Stimulated activated CD4-positive, alpha-beta T cell treated with anti-CD3 and anti-CD28 coated beads, TNF-alpha, amount 100 ng/mL, for 24 hours (primary cell): ENCODE measurements around the gene NOTCH3.

Source experiments
- DNase-seq, 3 experiments: peaks; one replicate each; pipeline ENCODE4 v3.0.0-alpha.2; 2020; ENCODE audit warnings: low read depth in 3 of 3

Gene NOTCH3

DNA sequence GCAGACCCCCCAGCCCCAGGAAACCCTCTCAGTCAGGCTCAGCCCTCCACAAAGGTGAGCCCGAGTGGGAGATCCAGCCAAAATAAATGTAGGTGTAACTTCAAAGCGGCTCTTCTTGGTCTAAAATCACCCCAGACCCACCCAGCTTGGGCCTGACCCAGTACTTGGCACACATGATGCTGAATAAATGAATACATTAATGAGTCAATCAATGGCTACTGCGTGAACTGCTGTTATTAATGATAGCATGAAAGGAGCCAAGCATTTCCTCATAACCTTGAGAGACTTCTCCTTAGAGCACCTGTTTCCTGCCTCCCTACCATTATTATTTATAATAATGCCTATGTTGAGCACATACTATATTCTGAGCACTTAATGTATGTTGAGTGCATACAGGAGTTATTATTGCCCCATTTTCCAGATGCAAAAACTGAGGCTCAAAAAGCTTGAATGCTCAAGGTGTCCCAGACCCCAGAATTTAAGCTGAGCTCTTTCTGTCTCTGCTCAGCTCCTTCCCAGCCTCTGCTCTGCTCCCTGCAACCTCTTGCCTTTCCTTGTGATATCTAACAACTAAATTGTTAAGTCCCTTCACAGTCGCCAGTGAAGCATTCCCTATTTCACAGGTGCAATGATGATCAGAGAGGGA lies 4.3 kb downstream of the NOTCH3 start:
- no peak for DNase-seq

DNA sequence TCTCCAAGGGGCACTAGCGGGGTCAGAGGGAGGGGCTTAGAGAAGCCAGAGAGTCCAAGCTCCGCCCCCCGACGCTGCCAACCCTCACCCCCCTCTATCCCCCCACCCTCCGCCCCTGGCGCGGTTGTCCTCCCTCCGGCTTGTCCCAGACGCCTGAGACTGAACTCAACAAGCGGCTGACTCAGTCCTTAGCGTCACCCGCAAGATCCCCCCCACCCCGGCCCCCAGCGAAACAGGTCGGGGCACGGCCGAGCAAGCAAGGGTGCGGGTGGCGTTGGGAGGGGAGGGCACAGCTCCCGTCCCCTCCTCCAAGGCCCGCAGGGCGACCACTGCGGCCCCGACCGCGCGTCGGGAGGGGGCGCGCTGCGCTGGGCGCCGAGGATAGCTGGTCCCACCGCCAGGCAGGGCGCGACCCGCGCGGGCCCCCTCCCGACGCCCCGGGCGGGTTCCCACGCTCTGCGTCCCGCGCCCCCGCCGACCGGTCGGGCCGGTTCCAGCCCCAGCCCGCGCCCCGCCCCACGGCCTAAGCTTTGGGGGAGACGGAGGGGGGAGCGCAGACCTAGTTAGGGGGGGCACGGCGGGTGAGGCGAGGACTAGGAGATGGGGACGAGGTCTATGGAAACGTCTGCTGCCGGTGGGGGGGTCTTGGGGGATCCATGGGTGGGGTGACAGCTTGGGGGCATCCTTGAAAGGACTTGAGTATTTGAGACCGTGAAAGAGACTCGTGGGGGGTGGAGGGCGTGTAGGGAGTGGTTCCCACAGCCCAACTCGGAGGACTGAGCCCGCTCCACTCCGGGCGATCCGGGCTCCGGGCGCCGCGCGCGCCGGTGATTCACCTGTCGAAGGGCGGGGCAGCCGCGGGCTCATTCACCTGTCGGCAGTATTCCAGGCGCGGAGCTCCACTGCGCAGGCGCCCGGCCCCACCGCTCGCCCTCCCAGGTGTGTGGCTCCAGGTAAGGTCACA lies 5.1 kb downstream of the NOTCH3 start:
- no peak for DNase-seq

DNA sequence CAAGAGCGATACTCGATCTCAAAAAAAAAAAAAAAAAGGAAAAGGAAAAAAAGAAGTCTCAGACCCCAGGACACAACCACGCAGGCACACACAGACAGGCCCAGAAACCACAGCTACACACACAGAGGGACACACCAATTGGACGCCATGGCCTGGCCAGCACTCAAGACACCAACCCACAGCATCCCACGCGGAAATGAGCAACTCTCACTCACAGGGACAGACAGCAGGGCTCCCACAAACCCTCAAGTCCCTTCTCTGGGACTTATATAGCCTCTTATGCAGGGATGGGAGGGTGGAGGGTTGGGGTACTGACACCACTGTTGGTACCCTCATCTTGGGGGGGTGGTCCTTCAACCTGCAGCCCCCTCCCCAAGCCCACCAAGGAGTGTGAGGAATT lies 5.9 kb downstream of the NOTCH3 start:
- DNase-seq: no peak

DNA sequence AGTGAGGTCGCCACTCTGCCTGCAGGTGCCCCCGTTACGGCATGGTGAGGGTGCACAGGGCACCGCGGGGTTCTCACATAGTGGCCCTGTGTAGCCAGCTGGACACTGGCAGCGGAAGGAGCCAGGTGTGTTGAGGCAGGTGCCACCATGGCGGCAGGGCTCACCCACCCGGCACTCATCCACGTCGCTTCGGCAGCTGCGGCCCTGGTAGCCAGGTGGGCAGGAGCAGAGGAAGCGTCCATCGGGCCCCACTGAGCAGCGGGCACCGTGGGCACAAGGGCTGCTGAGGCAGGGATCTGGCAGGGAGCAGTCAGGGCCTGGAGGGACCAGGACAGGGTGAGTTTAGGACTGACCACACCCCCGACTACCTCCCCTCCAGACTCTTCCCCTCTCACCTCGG lies 8.8 kb downstream of the NOTCH3 start:
- no peak for DNase-seq

DNA sequence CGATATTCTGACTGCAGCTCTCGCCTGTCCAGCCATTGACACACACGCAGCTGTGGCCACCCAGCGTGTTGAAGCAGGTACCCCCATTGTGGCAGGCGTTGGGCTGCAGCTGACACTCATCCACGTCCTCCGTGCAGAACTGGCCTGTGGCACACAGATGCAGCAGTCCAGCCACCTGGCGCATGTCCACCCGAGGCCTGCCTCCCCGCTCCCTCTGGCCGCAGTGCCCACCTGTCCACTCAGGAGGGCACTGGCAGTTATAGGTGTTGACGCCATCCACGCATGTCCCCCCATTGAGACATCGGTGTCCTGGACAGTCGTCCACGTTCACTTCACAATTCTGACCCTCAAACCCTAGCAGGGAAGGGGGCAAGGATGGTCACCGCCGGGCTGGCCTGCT lies 9.3 kb downstream of the NOTCH3 start:
- DNase-seq: no peak

DNA sequence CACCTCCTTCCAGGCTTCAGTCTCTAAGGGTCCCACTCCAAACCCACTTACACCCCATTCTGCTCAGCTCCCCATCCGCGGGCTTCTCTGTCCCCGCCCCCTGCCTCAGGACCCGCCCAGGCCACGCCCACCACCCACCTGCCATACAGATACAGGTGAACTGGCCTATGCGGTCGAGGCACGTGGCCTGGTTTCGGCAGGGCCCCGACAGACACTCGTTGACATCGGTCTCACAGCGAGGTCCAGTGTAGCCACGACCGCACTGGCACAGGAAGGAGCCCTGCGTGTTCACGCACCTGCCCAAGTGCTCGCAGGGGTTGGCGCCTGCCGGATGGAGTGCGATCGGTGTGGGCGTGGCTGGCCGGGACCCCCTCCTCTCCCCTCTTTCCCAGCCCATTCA lies 11.9 kb downstream of the NOTCH3 start:
- DNase-seq: no peak

DNA sequence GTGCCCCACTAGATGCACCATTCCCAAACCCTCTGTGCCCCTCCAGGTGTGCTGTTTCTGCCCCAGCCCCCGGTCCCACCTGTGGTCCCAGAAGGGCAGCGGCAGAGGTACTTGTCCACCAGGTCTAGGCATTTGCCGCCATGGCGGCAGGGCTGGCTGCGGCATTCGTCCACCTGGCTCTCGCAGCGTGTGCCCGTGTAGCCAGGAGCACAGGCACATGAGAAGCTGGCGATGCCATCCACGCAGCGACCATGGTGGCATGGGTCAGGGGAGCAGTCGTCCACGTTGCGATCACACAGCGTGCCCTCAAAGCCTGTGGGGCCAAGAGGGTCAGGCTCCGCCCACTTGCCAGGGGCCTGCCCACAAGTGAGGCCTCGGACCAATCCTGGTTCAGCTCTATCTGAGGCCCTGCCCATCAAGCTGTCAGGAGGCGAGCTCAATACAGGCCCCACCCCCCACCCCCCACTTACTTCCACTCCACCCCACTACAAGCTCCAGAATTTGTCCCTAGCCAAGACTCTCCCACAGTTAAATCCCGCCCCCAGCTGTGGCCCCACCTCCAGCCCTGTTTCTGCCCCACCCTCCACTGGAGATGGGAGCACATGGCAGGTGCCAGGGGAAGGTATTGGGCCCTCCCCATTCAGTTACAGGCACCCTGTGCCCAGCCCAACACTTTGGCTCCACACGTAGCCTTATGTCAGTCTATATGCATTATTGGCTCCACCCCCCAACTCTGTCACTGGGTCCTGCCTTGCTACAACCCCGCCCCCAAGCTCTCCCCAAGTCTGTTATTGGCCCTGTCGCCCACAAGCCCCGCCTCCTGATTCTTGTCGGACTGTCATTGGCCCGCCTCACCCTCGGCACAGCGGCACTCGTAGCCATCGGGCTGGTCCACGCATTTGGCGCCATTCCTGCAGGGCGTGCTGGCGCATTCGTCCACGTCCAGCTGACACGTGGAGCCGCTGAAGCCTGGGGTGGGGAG lies 13.5 kb downstream of the NOTCH3 start:
- no peak for DNase-seq

DNA sequence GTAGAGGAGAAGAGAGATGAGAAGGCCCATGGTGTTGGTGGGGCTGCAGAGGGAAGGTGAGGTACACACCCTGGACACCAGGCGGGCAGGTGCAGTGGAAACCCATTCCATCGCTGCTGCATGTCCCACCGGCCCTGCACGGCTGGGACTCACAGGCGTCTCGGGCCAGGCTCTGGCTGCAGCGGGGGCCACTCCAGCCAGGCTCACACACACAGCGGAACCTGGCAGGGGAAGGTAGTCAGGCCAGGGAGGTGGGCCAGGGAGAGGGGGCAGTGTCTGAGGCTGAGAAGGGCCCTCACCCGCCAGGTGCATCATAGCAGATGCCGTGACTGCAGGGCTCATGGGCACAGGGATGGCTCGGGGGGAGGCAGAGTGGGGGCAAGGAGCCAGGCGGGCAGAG lies 15.6 kb downstream of the NOTCH3 start:
- no peak for DNase-seq

DNA sequence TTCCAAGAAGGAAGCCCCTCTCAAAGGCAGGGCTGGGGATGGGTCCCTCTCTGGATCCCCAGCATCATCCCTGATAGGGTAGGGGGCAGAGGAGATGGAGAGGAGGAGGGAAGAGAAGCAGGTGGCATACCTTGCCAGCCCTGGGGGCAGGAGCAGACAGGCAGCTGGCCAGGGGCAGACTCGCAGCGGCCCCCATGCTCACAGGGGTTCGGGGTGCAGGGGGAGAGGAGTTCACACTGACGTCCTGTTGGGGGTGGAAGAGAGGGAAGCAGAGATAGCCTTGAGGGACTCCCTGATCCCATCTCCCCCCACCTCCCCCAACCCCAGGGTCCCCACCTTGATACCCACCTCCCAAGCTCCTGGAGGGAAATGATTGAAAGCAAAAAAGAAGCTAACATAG lies 16.0 kb downstream of the NOTCH3 start:
- DNase-seq: no peak

DNA sequence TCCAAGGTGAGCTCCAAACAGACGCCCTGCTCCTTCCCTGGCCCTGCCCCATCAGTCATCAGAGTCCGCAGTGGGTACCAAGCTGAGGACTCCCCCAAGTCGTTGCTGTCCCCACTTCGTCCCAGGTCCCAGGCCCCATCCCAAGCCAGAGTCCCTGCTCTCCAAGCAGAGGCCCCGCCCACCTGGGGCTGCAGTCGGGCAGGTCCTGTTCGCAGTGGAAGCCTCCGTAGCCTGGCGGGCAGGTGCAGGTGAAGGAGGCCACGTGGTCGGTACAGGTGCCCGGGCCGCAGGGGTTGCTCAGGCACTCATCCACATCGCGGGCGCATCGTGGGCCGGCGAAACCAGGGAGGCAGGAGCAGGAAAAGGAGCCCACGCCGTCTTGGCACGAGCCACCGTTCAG lies 19.4 kb downstream of the NOTCH3 start:
- DNase-seq: no peak

DNA sequence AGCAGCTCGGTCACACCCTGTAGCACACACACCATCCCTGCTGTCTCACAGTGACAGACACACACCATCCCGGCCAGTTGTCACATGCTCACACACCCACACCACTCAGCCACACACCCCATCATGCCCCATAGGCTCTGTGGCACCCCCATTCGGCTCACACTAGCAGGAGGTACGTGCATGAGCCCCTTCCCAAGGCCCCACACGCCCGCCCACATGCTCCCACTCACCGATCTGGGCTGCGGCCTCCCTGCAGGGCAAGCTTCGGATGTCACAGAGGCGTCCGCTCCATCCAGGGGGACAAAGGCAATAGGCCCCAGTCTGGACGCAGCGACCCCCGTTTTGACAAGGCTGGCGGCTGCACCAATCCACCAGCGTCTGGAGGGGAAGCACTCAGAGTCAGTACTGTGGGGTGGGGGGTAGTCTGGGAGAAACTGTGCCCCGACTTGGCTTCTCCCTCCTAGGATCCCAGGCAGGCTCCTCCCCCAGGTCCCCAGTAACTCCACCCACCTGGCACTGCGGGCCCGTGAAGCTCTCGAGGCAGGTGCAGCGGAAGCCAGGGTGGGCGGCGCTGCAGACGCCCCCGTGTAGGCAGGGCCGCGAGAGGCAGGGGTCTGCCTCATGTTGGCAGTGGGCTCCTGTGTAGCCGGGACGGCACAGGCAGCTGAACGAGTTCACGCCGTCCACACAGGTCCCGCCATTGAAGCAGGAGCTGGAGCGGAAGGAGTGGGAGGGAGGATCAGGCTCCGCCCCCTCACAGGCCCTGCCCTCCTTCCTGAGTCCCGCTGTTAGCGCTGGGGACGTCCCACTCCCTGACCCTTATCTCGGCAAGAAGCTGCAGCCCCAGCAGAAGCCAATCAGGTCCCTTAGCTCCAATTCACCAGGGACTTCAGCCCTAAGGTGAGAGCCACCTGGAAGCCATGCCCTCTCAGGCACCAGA lies 20.1 kb downstream of the NOTCH3 start:
- DNase-seq: no peak

DNA sequence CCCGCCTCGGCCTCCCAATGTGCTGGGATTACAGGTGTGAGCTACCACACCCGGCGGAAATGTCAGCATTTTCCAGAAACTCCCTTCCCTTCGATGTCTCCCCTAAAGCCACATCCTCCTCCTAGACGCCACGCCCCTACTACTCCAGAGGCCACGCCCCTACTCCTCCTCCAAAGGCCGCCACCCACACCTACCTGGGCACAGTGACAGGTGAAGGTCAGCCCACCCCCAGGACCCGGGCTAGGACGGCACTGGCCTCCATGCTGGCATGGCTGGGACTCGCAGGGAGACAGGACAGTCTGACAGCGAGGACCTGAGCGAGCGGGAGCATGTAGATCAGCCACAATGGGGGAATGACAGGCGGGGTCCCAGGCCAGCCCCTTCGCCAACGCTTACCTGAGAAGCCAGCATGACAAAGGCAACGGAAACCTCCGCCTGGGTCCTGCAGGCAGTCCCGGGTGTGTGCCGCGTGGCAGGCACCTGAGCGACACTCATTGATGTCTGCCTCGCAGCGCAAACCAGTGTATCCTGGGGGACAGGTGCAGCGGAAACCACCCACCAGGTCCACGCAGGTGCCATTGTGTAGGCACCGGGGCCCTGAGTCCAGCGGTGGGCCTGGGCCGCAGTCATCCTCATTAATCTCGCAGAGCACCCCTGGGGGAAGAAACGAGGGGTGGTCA lies 22.0 kb downstream of the NOTCH3 start:
- DNase-seq: no peak

DNA sequence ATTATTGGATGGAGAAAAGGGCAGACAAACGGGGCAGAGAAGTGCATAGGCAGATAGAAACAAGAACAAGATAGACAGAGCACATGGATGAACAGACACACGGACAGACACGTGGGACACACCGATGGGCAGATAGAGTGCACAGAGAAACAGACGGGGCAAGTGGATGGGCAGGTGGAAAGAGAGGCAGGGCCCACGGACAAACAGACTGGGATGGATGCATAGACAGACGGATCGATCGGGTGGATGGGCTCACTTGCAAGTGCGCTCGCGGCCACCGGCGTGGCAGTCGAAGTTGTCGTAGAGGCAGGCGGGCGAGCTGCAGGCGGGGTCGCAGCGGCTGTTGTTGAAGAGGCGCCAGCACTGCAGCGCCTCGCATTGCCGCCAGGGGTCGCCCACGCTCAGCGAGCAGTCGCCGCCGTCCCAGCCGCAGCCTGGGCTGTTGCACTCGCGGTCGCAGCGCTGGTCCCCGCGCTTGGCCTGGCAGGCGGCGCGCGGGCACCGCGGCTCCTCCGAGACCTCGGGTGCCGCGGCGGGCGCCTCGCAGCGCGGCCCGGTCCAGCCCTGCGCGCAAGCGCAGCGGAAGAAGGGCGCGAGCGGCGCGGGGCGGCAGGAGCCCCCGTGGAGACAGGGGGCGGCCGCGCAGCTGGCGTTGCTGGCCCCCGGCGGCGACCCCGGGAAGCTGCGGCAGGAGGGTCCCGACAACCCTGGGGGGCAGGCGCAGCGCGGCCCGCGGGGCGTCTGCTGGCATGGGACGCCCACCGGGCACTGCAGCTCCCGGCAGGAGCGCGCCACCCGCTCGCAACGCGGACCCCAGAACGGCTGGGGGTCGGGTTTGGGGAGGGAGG lies 23.3 kb downstream of the NOTCH3 start:
- peak; percentile 70 to 84 (median 73) for DNase-seq

DNA sequence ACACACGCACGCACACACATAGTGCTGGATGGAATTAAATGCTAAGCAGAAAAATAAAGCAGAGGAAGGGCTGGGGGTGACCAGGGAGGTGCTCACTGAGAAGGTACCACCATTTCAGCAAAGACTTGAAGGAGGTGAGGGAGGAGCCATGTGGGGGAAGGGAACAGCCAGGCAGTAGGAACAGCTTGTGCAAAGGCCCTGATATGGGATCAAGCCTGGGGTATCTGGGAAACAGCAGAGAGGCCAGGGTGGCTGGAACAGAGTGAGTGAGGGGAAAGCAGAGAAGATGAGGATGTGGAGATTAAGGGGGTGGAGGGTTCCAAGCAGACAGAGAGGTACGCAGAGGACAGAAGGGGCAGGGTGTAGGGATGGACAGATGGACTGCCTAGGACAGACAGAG lies 25.2 kb downstream of the NOTCH3 start:
- no peak for DNase-seq

DNA sequence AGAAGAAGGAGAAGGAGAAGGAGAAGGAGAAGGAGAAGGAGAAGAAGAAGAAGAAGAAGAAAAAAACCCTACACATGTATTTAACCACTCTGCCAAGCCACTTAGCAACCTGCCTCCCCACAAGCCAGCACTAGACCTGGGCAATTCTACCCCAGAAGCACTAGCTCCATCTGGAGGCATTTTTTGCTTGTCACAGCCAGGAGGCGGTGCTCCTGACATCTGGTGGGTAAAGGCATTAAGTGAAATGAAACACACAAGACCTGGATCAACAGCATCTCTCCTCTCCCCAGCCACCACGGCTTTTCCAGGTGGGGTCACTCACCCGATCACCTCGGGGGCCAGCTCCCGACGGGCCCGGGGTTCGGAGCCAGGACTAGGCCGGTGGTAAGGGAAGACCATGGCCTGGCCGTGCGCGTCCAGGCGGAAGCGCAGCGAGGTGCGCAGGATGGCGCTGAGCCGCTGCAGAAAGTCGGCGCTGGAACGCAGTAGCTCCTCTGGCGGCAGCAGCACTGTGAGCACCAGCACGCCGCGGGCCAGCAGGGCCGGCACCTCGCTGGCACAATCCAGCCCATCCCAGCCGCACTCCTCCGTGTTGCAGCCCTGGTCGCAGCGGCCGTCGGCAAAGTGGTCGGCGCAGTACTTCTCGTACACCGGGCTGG lies 26.9 kb downstream of the NOTCH3 start:
- no peak for DNase-seq

DNA sequence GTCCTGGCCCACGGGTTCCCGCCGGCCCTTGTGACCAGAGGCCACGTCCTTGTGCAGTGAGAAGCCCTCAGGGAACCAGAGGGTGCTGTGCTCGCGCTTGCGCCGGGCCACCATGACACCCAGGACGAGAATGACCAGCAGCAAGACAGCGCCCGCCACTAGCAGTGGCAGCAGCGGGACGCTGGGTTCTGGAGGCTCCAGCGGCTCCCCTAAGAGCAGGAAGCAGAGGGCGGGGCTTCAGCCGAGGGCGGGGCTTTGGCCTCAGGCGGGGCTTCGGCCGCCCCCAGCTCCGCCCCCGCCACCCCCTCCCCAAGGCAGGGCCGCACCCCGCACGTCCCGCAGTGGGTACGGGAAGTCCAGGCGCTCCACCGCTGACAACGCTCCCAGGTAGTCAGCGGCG lies 30.4 kb downstream of the NOTCH3 start:
- DNase-seq: no peak

DNA sequence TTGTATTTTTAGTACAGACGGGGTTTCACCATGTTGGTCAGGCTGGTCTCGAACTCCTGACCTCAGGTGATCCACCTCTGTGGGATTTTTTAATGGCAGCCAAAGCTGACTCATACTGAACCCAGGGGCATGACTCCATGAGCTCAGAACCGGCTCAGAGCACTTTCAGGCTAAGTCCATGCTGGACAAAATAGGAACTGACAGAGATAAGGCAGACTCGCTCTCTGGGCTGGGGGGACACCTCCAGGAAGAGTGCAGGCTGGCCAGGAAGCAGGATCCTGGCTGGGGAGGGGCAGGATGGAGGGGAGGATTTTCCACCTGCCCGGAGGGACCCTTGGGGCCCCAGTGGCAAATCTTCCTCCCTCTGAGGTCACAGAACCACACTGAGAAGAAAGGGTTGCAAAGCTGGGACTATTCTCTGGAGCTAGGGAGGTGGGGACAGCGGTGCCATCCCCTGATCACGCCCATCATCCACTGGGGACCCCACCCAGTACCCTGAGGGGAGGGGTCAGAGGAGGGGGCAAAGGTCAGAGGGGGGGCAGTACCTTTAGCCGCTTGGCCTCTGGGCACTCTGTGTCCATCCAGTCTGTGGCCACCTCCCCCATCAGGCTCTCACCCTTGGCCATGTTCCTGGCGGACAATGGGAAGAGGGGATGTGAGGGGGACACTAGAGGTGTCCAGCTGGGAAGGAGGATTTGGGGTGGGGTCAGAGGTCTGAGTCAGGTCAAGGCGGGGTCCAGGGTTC lies 31.1 kb downstream of the NOTCH3 start:
- no peak for DNase-seq

DNA sequence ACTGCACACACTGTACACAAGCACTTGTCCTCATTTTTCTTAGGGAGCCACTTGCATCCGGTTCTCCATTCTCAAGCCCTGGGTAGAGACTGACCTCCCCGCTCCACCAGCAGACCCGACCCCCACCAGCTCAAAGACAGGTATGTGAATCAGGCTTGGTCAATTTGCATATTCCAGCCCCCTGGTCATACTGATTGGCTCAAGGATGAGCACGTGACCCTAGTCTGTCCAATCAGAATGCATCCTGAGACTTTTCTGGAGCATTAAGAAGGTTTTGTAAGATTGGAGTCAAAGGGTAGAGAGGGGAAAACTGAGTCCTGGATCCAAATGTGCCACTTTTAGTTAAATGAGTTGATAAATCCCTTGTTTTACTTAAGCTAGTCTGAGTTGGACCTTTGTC lies 34.1 kb downstream of the NOTCH3 start:
- DNase-seq: no peak
